ENCODE data around the gene HAUS6. TPM values are rescaled to one million over a fixed set of nuclear protein-coding genes. Genes with fewer than 3 reads are reported as not detected.
"Not testable (repeated sequence)": the region's sequence is repeated elsewhere in the genome, so short reads cannot be mapped to it uniquely, and the experiment has no call there.

HAUS6 gene
- 10 to 100 TPM; 18.6 to 21.2 (median 20.7) TPM for polyA plus RNA-seq (ENCODE audit: insufficient read length in 4 of 4)

DNA sequence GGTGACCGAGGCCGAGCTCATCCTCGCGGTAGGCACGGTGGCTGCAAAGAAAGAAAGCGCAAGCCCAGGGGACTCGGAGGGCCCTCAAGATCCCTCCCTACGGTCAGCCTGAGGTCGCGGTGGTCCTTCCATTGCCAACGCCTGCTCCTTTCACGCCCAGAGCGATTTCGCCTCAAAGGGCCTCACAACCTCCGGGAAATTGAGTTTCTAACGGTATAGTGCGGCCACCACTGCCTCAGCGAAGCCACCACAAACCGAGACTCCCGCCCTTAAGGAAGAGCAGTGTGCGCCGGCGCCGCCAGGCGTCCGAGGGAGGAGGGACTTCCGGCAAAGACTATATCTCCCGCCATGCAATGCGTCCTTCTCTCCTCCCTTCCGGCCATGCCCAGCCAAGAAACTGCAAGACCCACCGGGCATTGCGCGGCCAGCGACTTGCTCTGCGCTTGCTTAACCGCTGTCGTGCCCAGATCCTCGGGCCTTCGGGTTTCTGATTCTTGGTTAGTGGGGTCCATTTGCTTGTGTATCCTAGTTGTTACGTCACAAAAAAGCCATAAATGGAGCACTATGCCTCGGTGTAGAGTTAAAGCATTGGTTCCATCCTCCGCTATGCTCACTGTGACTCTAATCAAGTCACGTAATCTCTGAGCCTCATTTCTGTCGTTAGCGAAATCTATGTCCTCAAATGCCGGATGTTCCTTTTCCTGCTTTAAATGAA is at the start of gene HAUS6:
TSS of gene HAUS6 (minus strand) at position 274 of the 715 bp plus-strand sequence. CDS start at position 21, 253 bp downstream.
- peak; percentile 92 to 96 (median 94) for DNase-seq (ENCODE audit: low read depth in 4 of 4, low spot score in 3 of 4)

GRCh38 chr9:19152160-19152498 is 49.4 kb upstream of the HAUS6 start:
- DNase-seq (ENCODE audit: low read depth in 4 of 4, low spot score in 3 of 4): not testable (repeated sequence)

GRCh38 chr9:19151425-19152159 is 48.9 kb upstream of the HAUS6 start:
- no peak for DNase-seq (ENCODE audit: low read depth in 4 of 4, low spot score in 3 of 4)

DNA sequence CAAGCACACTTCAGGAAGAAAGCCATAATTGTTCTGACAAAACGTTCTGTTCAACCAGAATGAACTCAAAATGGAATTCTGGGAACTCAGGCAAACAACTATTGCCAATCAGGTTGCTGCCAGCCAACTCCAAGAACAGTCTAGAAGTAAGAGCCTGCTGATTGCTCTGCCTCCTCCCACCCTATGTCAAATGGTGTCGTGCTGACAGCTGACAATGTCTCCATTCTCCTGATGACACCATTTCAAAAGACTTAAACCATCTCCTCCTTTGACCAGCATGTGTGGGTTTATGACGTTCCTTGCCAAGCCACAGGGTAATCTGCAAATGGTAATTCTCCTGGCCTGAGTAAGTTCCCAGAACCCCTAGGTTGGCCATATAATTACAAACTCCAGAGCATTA is 46.5 kb upstream of the HAUS6 start:
- DNase-seq (ENCODE audit: low read depth in 4 of 4, low spot score in 3 of 4): no peak

- DNase-seq (ENCODE audit: low read depth in 4 of 4, low spot score in 3 of 4): no peak
These were observed 45.5 kb upstream of the HAUS6 start for GRCh38 chr9:19148187-19148586.

DNA sequence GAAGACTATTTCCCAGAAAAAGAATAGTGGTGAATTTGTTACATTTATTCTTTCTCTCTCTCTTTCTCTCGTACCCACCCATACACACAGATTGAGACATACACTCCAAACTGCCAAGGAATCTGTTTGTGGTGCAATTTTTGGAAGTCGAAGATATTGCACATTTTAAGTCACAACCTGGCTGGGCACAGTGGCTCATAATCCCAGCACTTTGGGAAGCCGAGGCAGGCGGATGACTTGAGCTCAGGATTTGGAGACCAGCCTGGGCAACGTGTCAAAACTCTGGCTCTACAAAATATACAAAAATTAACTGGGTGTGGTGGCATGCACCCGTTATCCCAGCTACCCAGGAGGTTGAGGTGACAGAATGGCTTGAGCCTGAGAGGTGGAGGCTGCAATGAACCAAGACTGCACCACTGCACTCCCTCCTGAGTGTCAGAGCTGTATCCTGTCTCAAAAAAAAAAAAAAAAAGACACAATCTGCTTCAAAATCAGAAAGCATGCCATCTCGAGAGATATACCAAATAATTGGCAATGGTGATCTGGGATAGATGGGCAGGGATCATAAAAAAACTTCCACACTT is 43.8 kb upstream of the HAUS6 start:
- no peak for DNase-seq (ENCODE audit: low read depth in 4 of 4, low spot score in 3 of 4)

GRCh38 chr9:19145881-19146280 is 43.2 kb upstream of the HAUS6 start:
- no peak for DNase-seq (ENCODE audit: low read depth in 4 of 4, low spot score in 3 of 4)

GRCh38 chr9:19140259-19140658 is 37.6 kb upstream of the HAUS6 start:
- no peak for DNase-seq (ENCODE audit: low read depth in 4 of 4, low spot score in 3 of 4)

GRCh38 chr9:19138084-19138483 is 35.4 kb upstream of the HAUS6 start:
- no peak for DNase-seq (ENCODE audit: low read depth in 4 of 4, low spot score in 3 of 4)

- DNase-seq (ENCODE audit: low read depth in 4 of 4, low spot score in 3 of 4): no peak
These were observed 34.6 kb upstream of the HAUS6 start for GRCh38 chr9:19137282-19137681.

- no peak for DNase-seq (ENCODE audit: low read depth in 4 of 4, low spot score in 3 of 4)
These were observed 33.4 kb upstream of the HAUS6 start for GRCh38 chr9:19136129-19136528.

DNA sequence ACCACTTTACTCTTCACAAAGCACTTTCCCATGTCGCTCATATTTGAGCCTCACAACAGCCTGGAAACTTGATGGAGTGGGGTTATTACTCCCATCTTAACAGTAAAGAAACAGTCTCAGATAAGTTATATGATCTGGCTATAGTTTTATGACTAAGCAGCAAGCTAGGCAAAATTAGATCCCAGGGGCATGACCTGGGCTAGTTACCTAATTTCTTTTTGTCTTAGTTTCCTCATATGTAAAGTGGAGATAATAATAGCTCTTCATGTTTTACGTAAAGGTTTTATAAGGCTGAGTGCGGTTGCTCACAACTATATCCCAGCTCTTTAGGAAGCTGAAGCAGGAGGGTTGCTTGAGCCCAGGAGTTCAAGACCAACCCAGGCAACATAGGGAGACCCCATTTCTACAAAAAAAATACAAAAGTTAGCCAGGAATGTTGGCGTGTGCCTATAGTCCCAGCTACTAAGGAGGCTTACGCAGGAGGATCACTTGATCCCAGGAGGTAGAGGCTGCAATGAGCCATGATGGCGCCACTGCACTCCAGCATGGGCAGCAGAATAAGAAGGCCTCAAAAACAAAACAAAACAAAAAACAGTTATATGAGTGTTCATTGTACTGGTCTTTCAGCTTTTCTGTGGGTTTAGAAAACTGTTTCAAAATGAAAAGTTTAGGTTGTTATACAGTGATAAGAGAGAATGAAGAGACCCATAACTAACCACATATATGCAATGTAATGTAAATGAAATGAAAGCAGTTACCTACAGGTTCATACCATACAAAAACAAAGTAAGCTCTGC is 31.0 kb upstream of the HAUS6 start:
- no peak for DNase-seq (ENCODE audit: low read depth in 4 of 4, low spot score in 3 of 4)

DNA sequence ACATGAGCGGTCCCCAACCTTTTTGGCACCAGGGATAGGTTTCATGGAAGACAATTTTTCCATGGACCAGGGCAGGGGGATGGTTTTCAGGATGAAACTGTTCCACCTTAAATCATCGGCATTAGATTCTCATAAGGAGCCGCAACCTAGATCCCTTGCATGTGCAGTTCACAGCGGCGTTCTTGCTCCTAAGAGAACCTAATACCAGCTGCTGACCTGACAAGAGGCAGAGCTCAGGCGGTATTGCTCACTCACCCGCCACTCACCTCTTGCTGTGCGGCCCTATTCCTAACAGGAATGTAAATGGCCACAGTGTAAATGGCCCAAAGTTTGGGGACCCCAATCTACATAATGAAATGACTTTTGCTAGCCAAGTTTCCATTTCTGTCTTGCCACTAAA is 27.7 kb upstream of the HAUS6 start:
- no peak for DNase-seq (ENCODE audit: low read depth in 4 of 4, low spot score in 3 of 4)

GRCh38 chr9:19127871-19128500 is 25.3 kb upstream of the HAUS6 start:
- no peak for DNase-seq (ENCODE audit: low read depth in 4 of 4, low spot score in 3 of 4)

GRCh38 chr9:19124430-19124793 is 21.7 kb upstream of the HAUS6 start:
- no peak for DNase-seq (ENCODE audit: low read depth in 4 of 4, low spot score in 3 of 4)

- no peak for DNase-seq (ENCODE audit: low read depth in 4 of 4, low spot score in 3 of 4)
These were observed 19.9 kb upstream of the HAUS6 start for GRCh38 chr9:19122490-19123042.

DNA sequence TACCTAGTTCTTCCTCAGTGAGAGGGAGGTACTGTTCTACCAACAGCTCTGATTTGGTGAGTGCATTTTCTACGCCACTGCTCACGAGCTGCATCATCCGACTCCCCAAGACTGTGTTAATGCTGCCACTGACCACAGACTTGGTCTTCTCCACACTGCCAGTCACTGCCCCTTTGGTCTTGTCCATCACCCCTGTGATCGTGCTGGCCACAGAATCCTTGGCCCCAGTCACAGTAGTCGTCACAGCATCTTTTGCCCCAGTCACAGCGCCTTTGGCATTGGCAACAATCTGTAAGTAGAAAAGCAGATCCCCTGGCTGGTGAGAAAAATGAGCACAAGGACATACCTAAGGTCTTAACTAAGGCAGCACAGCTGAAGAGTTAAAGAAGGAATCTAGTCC is 18.2 kb upstream of the HAUS6 start:
- no peak for DNase-seq (ENCODE audit: low read depth in 4 of 4, low spot score in 3 of 4)

- no peak for DNase-seq (ENCODE audit: low read depth in 4 of 4, low spot score in 3 of 4)
These were observed 17.2 kb upstream of the HAUS6 start for GRCh38 chr9:19119801-19120440.

DNA sequence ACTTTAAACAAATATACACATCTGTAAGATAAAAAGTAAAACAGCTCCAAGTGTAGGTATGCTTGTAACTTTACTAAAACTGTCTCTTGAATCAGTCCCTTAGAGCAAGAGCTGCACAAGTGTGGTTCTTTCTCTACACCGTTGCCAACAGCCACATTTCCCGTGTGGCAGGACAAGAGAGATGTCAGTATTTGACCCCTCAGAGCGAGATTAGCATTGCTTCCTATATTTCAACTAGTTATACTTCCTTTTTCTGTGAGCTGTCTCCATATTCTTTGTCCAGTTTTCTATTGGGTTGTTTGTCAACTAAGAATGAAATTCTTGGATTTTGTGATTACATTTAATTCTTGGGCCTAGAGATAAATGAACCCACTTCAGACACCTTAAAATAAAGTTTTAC is 16.5 kb upstream of the HAUS6 start:
- DNase-seq (ENCODE audit: low read depth in 4 of 4, low spot score in 3 of 4): no peak

All from left renal pelvis (tissue), 4 donors.